Osteoblast (primary cell): ENCODE data around the gene SASH3. TPM values are rescaled to one million over a fixed set of nuclear protein-coding genes. Genes with fewer than 3 reads are reported as not detected.

ENCODE experiments used
- DNase-seq: peaks from one replicate; pipeline ENCODE4 v3.0.0; 2011; ENCODE audit warnings: low spot score, mixed read lengths; ENCODE audit not compliant: insufficient read length; ENCODE audit errors: missing footprints
- H2AFZ ChIP-seq: 2 replicates; pipeline ENCODE4 v1.6.0; 2011; ENCODE audit warnings: mild to moderate bottlenecking, low read length
- H3K27ac ChIP-seq: 2 replicates; pipeline ENCODE4 v1.5.1; 2011; ENCODE audit warnings: mild to moderate bottlenecking, low read depth, low read length, moderate library complexity
- H3K27me3 ChIP-seq: 2 replicates; pipeline ENCODE4 v1.6.0; 2012; ENCODE audit warnings: mild to moderate bottlenecking, control low read depth, inconsistent platforms, low read length, moderate library complexity; ENCODE audit not compliant: insufficient read depth
- H3K36me3 ChIP-seq: 2 replicates; pipeline ENCODE4 v1.5.1; 2011; ENCODE audit warnings: mild to moderate bottlenecking, low read length, control low read depth, moderate library complexity; ENCODE audit not compliant: insufficient read depth
- H3K4me1 ChIP-seq: 2 replicates; pipeline ENCODE4 v1.5.1; 2011; ENCODE audit warnings: mild to moderate bottlenecking, low read length, control low read depth, moderate library complexity; ENCODE audit not compliant: insufficient read depth
- H3K4me2 ChIP-seq: 2 replicates; pipeline ENCODE4 v1.6.0; 2011; ENCODE audit warnings: mild to moderate bottlenecking, low read length; ENCODE audit not compliant: insufficient read depth
- H3K4me3 ChIP-seq: fragments of 200-600 bp; sonication (generic); 3 replicates; pipeline ENCODE4 v1.5.1; 2012; ENCODE audit warnings: mild to moderate bottlenecking, low read length, inconsistent platforms; ENCODE audit not compliant: insufficient read depth
- H3K79me2 ChIP-seq: 2 replicates; pipeline ENCODE4 v1.6.0; 2012; ENCODE audit warnings: mild to moderate bottlenecking, low read length, control low read depth, inconsistent platforms; ENCODE audit not compliant: insufficient read depth
- H3K9me3 ChIP-seq: 2 replicates; pipeline ENCODE4 v1.5.1; 2011; ENCODE audit warnings: low read depth, low read length, control low read depth
- H4K20me1 ChIP-seq: 2 replicates; pipeline ENCODE4 v1.6.0; 2012; ENCODE audit warnings: mild to moderate bottlenecking, low read length, control low read depth; ENCODE audit not compliant: insufficient read depth
- total RNA-seq: library from RNA; depleted of rRNA; stranded (reverse); fragments of >200 nt; gene quantifications from 2 replicates; pipeline ENCODE4 v1.2.3, GENCODE V29; 2012
- TF ChIP-seq, protein P1 (sequence below): IDR thresholded peaks from 2 replicates; pipeline ENCODE4 v1.5.1; 2011; ENCODE audit warnings: mild to moderate bottlenecking, low read depth, low read length, moderate library complexity; ENCODE audit errors: extremely low read depth

The SASH3 gene
- total RNA-seq, 1 donor, result not detected

DNA sequence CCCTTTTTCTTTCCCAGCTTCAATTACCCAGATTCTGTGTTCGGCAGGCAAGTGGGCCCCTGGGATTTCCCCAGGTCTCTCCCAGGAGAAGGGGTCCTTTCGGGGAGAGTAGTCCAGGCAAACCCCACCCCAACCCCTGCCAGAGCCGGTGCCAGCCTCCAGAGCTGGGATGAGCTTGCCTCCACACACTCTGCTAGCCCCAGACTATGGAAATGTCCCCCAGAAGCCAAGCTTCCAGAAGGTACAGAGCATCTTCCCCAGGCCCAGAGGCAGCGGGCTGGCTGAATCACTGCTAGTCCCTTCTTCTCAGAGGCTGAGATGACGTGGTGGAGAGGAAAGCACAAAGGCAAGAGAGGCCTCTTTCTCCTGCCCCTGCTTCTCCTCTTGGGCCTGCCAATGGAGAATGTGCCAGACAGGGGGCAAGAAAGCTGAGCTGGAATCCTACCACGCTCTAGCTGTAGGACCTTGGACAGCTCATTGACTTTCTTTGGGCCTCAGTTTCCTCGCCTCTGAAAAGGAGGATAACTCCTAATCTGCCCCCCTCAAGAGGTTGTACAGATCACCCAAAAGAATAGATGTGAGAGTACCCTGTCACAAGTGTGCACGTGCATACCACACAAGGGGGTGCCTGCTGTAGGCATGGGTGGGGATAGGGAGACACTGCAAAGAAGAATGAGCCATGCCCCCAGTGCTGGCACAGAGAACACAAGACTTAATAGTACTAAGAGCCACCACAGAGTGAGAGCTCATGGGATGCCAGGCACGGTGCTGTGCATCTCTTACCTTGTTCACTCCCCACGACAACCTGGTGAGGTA is 2.1 kb downstream of the SASH3 start:
- no peaks in the 10 kb centered on the region for H3K36me3 ChIP-seq
- no peak overlapping the region for H3K4me3 ChIP-seq
- H2AFZ ChIP-seq, result no peak overlapping the region
- H3K9me3 ChIP-seq, result no peaks in the 10 kb centered on the region
- no peaks in the 10 kb centered on the region for H3K4me1 ChIP-seq
- no peaks in the 10 kb centered on the region for H3K79me2 ChIP-seq
- DNase-seq, result peak; percentile 47
- H3K4me2 ChIP-seq, result no peak overlapping the region
- H3K27me3 ChIP-seq, result no peaks in the 10 kb centered on the region
- TF ChIP-seq, protein P1, sequence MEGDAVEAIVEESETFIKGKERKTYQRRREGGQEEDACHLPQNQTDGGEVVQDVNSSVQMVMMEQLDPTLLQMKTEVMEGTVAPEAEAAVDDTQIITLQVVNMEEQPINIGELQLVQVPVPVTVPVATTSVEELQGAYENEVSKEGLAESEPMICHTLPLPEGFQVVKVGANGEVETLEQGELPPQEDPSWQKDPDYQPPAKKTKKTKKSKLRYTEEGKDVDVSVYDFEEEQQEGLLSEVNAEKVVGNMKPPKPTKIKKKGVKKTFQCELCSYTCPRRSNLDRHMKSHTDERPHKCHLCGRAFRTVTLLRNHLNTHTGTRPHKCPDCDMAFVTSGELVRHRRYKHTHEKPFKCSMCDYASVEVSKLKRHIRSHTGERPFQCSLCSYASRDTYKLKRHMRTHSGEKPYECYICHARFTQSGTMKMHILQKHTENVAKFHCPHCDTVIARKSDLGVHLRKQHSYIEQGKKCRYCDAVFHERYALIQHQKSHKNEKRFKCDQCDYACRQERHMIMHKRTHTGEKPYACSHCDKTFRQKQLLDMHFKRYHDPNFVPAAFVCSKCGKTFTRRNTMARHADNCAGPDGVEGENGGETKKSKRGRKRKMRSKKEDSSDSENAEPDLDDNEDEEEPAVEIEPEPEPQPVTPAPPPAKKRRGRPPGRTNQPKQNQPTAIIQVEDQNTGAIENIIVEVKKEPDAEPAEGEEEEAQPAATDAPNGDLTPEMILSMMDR, result no peak
- H3K27ac ChIP-seq, result no peak overlapping the region
- H4K20me1 ChIP-seq, result no peaks in the 10 kb centered on the region

DNA sequence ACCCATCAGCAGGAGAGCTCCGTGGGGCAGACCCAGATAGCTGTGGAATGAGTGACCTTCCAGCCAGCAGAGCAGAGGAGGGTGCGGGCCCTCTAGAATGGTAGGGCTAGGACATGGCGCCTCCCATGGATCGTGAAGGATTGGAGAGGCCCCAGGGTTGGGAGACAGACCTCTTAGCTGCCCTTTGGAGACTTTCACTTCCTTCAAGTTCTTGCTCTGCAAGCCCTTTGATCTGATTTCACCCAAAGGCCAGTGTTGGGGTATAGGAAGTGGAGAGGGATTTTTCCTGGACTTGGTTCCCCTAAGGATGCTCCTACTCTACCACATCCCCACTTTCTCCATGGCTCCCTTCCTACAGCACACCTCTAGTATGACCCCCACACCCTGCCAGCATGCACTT is 3.0 kb downstream of the SASH3 start:
- peak; percentile 55 for DNase-seq

DNA sequence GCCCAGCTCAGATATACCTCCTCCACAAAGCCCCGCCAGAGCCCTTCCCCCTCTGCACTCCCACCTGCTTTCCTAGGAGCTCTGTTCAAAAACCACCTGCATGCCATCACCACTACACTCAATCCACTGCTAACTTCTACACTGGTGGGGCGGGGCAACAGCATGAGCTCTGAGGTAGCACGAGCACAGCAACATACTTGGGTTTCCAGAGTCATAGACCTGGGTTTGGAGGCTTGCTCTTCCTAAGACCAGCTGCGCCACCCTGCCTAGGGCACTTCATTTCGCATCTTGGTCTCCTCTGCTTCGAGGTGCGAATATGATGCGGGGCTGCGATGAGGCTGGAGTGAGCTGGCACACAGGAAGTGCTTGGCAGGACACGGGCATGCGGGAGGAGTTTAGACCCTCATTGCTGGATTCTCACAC is 3.6 kb downstream of the SASH3 start:
- Histone ChIP-seq H3K79me2 (no peaks in the 10 kb centered on the region), H3K4me3 (no peak overlapping the region), H4K20me1 (no peaks in the 10 kb centered on the region), H3K4me1 (no peaks in the 10 kb centered on the region), H3K9me3 (no peaks in the 10 kb centered on the region), H3K4me2 (no peak overlapping the region), H3K36me3 (no peaks in the 10 kb centered on the region), H3K27ac (no peak overlapping the region), H2AFZ (no peak overlapping the region), H3K27me3 (no peaks in the 10 kb centered on the region)
- DNase-seq, result no peak
- TF ChIP-seq, protein P1, result no peak

More for the DNA sequence above, 3.0 kb downstream of the SASH3 start:
- Histone ChIP-seq H4K20me1 (no peaks in the 10 kb centered on the region), H3K36me3 (no peaks in the 10 kb centered on the region), H3K4me3 (no peak overlapping the region), H3K79me2 (no peaks in the 10 kb centered on the region), H3K4me2 (no peak overlapping the region), H3K27me3 (no peaks in the 10 kb centered on the region), H3K27ac (no peak overlapping the region), H2AFZ (no peak overlapping the region), H3K9me3 (no peaks in the 10 kb centered on the region), H3K4me1 (no peaks in the 10 kb centered on the region)
- TF ChIP-seq, protein P1, result no peak

GRCh38 chrX:129784371-129784770 is 4.6 kb downstream of the SASH3 start:
- DNase-seq, result no peak
- no peaks in the 10 kb centered on the region for H4K20me1 ChIP-seq
- no peaks in the 10 kb centered on the region for H3K9me3 ChIP-seq
- H3K4me1 ChIP-seq, result no peaks in the 10 kb centered on the region
- H3K27ac ChIP-seq, result no peak overlapping the region
- no peaks in the 10 kb centered on the region for H3K79me2 ChIP-seq
- TF ChIP-seq, protein P1, result no peak
- no peaks in the 10 kb centered on the region for H3K36me3 ChIP-seq
- H3K4me3 ChIP-seq, result no peak overlapping the region
- H3K27me3 ChIP-seq, result no peaks in the 10 kb centered on the region
- H2AFZ ChIP-seq, result no peak overlapping the region
- no peak overlapping the region for H3K4me2 ChIP-seq
